ENCODE results near the gene CBFA2T2. TPM values are rescaled to one million over a fixed set of nuclear protein-coding genes. Genes with fewer than 3 reads are reported as not detected.

Gene CBFA2T2
- total and polyA plus RNA-seq, 2 of the 4 experiments (the other 2 are of a cell fraction): 3.8 to 6.2 TPM

GRCh38 chr20:33609504-33609903 is 119.6 kb downstream of the CBFA2T2 start:
- in situ Hi-C loops (cut with MboI; ENCODE audit: low sequenced_read_pairs) (no loop called here), dilution Hi-C loops (cut with HindIII; ENCODE audit: low sequenced_read_pairs, unreplicated experiment) (no loop called here), intact Hi-C loops (cut with micrococcal nuclease) (no loop called here)
- Histone ChIP-seq H2AFZ (replicated peaks; ENCODE audit: low read length, poor library complexity) (no peak overlapping the region), H3K9me1 (ENCODE audit: insufficient read depth, low read length) (peaks cover 6% of the 10 kb centered on the region; the same call in 1 of the 2 replicates), H3K4me1 (ENCODE audit: control insufficient read depth, insufficient read depth, low read length) (no peaks in the 10 kb centered on the region), H4K20me1 (ENCODE audit: insufficient read depth, low read length) (no peaks in the 10 kb centered on the region), H2BK15ac (ENCODE audit: low read depth, low read length) (no peak overlapping the region), H3K56ac (ENCODE audit: extremely low read depth, insufficient read depth, low read length) (no peak overlapping the region), H3K18ac (ENCODE audit: low read depth, low read length) (no peak overlapping the region), H3K4ac (ENCODE audit: low read depth, low read length) (no peak overlapping the region), H2AK5ac (ENCODE audit: low read depth, low read length) (no peak overlapping the region), H4K5ac (ENCODE audit: low read depth, low read length) (no peak overlapping the region), H2BK120ac (ENCODE audit: low read depth, low read length) (no peak overlapping the region), H4K8ac (ENCODE audit: low read depth in 2 of 2, low read length in 2 of 2) (no peak overlapping the region), H3K14ac (replicated peaks; ENCODE audit: low read depth, low read length) (no peak overlapping the region), H3K79me1 (ENCODE audit: low read depth in 1 of 2, low read length in 2 of 2) (no peaks in the 10 kb centered on the region; a peak in 2 of 4 replicates), H2BK20ac (ENCODE audit: low read depth, low read length) (no peak overlapping the region), H3K4me3 (ENCODE audit: insufficient read depth, low read depth, low read length) (no peak overlapping the region), H3K23ac (ENCODE audit: low read depth, low read length) (no peak overlapping the region), H3K27ac (ENCODE audit: insufficient read depth, low read length) (no peak overlapping the region), H3K36me3 (ENCODE audit: control insufficient read depth, insufficient read depth, low read length) (peaks cover 23% of the 10 kb centered on the region), H4K91ac (ENCODE audit: insufficient read depth, low read depth, low read length) (no peak overlapping the region), H2AK9ac (replicated peaks; ENCODE audit: low read depth, low read length, poor library complexity) (no peak overlapping the region), H3K27me3 (ENCODE audit: control insufficient read depth, insufficient read depth, low read length) (no peaks in the 10 kb centered on the region), H2BK5ac (ENCODE audit: low read depth, low read length, poor library complexity, severe bottlenecking) (no peak overlapping the region), H3K9ac (ENCODE audit: low read depth, low read length) (no peak overlapping the region), H3K9me3 (ENCODE audit: control insufficient read depth, insufficient read depth, low read length) (no peaks in the 10 kb centered on the region), H3K4me2 (ENCODE audit: low read depth, low read length) (no peak overlapping the region)
- BruUV-seq (replicated peaks): no TSS peak
- WGBS, 2 experiments (ENCODE audit: extremely low coverage in 2 of 2, insufficient read length in 1 of 2): 92% methylated on average over 2 of the region's 2 CpGs; no CpG with 5 or more reads in 1 of the 2 experiments
- CTCF ChIA-PET: no interaction called here
- ATAC-seq (ENCODE audit: low read depth) (no peak), DNase-seq (no peak)
- TF ChIP-seq FOS (IDR thresholded peaks at IDR 0.05; ENCODE audit: low read depth, low read length): no peak
- TF ChIP-seq, protein P1, sequence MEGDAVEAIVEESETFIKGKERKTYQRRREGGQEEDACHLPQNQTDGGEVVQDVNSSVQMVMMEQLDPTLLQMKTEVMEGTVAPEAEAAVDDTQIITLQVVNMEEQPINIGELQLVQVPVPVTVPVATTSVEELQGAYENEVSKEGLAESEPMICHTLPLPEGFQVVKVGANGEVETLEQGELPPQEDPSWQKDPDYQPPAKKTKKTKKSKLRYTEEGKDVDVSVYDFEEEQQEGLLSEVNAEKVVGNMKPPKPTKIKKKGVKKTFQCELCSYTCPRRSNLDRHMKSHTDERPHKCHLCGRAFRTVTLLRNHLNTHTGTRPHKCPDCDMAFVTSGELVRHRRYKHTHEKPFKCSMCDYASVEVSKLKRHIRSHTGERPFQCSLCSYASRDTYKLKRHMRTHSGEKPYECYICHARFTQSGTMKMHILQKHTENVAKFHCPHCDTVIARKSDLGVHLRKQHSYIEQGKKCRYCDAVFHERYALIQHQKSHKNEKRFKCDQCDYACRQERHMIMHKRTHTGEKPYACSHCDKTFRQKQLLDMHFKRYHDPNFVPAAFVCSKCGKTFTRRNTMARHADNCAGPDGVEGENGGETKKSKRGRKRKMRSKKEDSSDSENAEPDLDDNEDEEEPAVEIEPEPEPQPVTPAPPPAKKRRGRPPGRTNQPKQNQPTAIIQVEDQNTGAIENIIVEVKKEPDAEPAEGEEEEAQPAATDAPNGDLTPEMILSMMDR (conservative IDR thresholded peaks at IDR 0.05; ENCODE audit: low read depth, low read length): no peak
- no peak for TF ChIP-seq RAD21 (IDR thresholded peaks at IDR 0.05; ENCODE audit: low read length)
- no peak for TF ChIP-seq MAFK (IDR thresholded peaks at IDR 0.05; ENCODE audit: low read depth, low read length)
- no peak for TF ChIP-seq RFX5 (IDR thresholded peaks at IDR 0.05; ENCODE audit: low read depth, low read length)
- no peak for TF ChIP-seq NFE2L2 (IDR thresholded peaks at IDR 0.05; ENCODE audit: low read depth, low read length)
- no peak for TF ChIP-seq RCOR1 (IDR thresholded peaks at IDR 0.05; ENCODE audit: insufficient replicate concordance, low read length)
- TF ChIP-seq POLR2A (IDR thresholded peaks at IDR 0.05; ENCODE audit: low read depth, low read length): no peak
- no peak for TF ChIP-seq MXI1 (IDR thresholded peaks at IDR 0.05; ENCODE audit: borderline replicate concordance, low read depth, low read length)
- TF ChIP-seq MAZ (IDR thresholded peaks at IDR 0.05; ENCODE audit: borderline replicate concordance, low read depth, low read length): no peak
- POLR2A ChIA-PET (ENCODE audit: unreplicated experiment): no interaction called here

Data from IMR-90 (cell line).